GM21717 (cell line): ENCODE data around the gene WDFY2.
"Not testable (repeated sequence)": the region's sequence is repeated elsewhere in the genome, so short reads cannot be mapped to it uniquely, and the experiment has no call there.

Experiments used
- ATAC-seq: cut with Tn5 transposase; IDR thresholded peaks from one replicate; pipeline ENCODE4 v1.9.1; 2021; ENCODE audit warnings: mild to moderate bottlenecking, moderate library complexity; ENCODE audit not compliant: unreplicated experiment

The WDFY2 gene

DNA sequence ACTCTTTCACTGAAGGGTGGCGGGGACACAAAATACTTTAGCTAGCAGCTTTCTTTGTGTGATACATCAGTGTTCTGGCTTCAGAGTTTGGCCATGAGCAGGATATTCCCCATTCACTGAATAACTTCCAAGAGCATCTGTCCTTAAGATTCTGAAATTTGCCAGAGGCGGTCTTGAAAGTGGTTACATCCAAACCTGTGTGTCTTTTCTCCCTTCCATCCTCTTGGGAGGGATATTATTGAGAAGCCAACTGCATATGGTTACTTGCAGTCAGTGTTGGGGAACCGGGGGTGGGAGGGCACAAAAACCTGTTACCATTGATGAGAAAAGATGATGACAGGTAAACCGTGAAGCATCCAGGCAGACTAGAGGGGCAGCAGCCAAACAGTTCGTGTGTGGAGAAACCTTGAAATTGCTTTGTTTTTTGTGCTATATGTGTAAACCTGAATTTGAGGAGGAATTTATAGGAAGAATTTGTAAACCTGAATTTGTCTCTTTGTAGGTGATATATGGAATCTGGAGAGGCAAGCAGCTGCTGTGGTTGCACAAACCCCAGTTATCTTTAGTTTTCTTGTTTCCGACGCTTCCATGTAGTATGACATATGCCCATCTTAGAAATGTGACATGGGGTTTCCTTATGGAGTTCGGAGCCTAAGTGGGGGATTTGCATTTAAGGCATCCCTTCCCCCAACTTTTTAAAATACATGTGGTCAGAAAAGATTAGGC lies 104.8 kb downstream of the WDFY2 start:
- no peak for ATAC-seq

DNA sequence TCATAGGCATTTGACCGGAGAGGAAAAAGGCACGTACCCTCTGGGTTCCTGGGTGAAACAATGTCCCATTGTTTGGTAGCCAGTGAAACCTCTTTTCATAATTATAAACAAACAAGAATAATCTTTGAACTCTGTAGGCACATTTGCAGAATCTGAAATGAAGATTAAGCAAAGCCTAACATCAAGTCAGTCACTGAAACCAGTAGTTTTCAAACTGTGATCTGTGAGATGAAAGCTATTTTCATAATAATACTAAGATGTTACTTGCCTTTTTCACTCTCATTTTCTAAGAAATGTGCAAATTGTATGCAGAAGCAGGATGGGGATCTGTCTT lies 105.4 kb downstream of the WDFY2 start:
- no peak for ATAC-seq

DNA sequence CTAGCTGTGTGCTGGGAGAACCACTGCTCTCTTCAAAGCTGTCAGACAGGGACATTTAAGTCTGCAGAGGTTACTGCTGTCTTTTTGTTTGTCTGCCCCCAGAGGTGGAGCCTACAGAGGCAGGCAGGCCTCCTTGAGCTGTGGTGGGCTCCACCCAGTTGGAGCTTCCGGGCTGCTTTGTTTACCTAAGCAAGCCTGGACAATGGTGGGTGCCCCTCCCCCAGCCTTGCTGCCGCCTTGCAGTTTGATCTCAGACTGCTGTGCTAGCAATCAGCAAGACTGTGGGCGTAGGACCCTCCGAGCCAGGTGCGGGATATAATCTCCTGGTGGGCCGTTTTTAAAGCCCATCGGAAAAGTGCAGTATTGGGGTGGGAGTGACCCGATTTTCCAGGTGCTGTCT lies 111.4 kb downstream of the WDFY2 start:
- ATAC-seq, result not testable (repeated sequence)

DNA sequence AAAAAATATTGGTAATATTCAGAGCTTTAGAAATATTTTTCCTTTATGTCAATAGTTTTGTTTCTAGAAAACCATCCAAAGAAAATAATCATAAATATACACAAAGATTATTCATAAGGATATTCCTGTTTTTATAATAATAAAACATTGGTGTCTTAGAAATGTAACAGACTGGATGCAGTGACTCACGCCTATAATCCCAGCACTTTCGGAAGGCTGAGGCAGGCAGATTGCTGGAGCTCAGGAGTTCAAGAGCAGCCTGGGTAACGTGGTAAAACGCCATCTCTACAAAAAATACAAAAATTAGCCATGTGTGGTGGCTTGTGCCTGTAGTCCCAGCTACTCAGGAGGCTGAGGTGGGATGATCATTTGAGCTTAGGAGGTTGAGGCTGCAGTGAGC lies 112.9 kb downstream of the WDFY2 start:
- ATAC-seq, result no peak

DNA sequence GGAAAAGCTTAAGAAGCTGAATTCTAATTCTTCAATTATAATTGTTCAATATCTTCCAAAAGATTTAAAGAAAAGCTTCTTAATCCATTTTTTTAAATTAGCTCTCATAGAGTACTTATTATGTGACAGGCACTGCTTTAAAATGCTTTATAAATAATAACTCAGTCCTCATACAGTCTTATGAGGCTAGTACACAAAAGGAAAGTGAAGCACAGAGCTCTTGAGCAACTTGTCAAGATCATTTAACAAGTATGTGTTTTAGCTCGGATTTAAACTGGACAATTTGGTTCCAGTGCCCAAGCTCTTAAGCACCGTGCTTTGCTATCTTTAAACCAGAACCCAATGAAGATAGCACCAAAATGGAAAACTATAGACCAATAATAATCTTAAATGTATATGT lies 113.6 kb downstream of the WDFY2 start:
- no peak for ATAC-seq

DNA sequence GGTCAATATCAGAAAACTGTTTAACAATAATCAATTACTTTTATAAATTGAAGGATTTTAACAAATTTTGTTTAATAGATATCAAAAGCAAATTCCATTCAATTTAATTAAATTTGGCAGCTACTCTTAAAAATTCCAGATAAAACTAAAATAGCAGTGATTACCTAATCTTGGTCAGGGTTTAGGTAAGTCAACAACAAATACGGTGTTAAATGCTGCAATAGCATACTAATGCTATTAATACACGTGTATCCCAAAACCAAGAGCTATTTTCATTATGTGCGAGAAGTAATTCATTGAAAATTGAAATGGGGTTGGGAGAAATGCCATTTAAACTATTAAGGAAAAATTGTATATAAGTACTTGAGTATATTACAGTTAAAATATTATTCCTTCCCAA lies 114.1 kb downstream of the WDFY2 start:
- ATAC-seq, result no peak

DNA sequence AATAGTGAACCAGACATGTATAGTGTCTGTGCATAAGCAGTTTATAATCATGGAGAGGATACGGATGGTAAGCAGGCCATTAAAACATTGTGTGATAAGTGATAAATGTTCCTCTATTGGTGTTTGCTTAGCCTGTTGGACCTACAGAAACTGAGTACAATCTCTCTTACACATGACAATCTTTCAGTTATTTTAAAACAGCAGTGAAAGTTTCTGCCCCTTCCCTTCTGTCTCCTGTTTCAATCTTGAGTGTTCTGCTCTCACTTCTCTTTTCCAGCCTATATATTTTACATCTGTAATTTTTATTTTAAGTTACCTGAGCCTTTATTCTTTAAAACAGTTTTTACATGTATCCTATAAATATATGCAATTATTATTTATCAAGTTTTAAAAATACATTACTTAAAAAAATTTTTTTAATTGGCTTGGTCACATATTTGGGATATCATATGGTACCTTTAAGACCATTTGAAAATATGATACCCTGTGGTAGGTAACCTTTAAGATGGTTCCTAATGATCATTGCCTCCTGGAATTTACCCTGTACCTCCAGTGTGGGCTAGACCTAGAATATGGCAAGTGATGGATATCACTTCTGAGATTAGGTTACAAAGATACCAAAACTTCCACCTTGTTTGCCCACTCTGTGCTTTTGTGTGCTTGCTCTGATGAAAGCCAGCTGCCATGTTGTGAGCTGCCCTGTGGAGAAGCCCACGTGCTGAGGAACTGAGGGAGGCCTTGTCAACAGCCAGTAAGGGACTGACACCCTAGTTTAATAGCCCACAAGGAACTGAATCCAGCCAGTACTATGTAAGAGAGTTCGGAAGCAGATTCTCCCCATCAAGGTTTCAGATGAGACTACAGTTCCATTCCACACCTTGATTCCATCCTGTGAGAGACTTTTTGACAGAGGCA lies 120.4 kb downstream of the WDFY2 start:
- ATAC-seq, result peak; percentile 87

DNA sequence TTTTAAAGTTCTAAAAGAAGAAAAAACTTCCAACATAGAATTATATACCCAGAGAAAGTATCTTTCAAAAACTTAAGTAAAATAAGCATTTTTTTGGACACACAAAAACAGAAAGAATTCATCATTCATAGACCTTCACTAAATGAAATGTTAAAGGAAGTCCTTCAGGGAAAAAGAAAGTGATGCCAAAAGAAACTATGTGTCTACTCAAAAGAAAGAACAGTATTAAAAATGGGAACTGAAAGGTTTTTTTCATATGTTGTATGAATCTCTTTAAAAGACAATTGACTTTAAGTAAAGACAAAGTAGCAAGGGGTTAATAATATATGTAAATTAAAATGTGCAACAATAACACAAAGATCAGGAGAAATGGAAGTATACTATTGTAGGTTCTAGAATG lies 123.2 kb downstream of the WDFY2 start:
- no peak for ATAC-seq

DNA sequence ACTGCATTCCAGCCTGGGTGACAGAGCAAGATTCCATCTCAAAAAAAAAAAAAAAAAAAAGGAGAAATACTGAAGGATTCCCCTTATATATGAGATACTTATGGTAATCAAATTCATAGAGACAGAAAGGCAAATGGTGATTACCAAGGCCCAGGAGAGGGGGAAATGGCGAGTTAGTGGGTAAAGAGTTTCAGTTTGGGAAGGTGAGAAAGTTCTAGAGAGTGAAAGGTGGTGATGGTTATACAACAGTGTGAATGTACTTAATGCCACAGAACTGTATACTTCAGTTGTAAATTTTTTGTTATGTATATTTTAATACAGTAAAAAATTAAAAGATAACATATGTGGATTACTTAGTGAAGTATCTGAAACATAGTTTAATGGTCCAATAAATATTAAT lies 129.5 kb downstream of the WDFY2 start:
- ATAC-seq, result no peak

DNA sequence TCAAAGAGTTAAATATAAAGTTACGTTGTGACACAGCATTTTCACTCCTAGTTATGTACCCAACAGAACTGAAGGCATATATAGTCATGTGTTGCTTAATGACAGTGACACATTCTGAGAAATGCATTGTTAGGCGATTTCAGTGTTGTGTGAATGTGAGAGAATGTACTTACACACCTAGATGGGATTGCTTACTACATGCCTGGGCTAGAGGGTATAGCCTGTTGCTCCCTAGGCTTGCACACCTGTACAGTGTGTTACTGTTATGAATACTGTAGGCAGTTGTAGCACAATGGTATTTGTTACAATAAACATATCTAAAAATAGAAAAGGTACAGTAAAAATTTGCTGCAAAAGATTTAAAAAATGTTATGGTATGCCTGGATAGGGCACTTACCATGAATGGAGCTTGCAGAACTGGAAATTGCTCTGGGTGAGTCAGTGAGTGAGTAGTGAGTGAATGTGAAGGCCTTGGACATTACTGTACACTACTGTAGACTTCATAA lies 130.5 kb downstream of the WDFY2 start:
- peak; percentile 77 for ATAC-seq

DNA sequence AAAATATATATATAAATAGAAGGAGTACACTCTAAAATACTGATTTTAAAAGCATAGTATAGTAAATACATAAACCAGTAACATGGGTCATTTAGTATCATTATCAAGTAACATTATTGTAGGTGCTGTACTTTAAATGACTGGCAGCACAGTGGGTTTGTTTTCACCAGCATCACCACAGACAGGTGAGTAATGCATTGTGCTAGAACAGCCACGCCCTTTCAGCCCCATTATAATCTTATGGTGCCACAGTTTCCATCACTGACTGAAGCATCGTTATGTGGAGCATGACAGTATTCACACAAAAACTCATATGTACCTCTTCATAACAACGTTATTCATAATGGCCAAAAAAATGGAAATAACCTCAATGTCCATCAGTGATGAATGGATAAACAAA lies 131.4 kb downstream of the WDFY2 start:
- ATAC-seq, result no peak

DNA sequence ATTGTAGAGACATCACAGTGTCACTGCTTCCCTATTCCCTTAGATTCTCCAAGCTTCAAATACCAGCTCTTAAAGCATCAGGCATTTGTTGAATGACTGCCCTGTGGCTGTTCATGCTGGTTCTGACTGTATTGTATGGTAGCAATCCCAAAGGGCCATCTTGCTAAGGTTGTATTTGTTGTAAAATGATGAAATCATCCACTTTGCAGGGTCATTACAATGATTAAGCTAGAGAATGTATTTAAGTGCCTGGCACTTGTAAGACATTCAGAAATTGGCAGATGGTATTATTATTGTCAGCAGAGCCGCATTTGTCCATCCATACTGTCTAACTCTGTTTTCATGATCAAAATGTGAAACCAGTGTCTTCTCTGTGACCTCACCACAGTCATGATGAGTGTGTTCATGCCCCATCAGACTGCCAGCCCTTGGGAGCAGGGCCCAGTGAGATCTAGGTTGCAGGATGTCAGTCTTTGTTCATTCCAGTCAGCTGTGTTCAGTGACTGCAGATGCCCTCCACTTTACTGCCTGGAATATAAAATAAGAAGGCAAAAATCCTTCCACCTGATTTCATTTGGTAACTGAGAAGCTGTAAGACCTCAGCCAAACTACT lies 133.6 kb downstream of the WDFY2 start:
- ATAC-seq, result no peak

DNA sequence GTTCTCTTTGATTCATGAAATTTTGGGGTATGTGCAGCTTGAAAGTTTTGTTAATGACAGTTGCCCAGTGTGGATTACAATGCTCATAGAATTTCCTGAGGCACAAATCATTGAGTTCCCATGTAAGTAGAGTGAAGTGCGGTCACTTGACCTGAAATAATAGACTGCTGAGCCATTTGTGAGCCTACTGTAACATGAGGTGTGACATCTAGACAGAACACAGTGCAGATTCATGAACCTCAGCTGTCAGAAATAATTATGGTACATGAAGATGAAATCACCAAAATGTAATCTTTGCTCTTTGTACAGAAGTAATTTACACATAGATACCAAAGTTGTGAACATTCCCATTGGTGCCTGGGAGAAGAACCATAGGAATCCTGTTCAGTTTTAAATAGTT lies 135.1 kb downstream of the WDFY2 start:
- ATAC-seq, result no peak

DNA sequence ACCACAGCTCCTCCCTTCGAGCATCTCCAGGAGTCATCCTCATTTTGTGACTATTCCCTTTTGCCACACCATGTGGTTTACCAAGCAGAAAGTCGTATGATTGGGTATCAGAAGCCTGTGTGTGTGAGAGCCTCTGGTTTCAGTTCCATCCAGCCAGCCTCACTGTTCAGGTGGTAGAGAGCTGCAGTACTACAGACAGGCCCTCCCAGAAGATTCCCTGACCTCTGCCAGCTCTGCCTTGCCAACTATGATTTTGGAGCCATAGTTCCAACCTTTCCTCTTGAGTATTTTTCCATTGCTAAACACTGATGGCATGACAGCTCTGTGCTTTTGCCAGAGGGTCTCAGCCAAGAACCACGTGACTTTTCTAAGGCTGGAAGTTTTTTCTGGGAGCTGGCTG lies 137.2 kb downstream of the WDFY2 start:
- ATAC-seq, result peak; percentile 96

DNA sequence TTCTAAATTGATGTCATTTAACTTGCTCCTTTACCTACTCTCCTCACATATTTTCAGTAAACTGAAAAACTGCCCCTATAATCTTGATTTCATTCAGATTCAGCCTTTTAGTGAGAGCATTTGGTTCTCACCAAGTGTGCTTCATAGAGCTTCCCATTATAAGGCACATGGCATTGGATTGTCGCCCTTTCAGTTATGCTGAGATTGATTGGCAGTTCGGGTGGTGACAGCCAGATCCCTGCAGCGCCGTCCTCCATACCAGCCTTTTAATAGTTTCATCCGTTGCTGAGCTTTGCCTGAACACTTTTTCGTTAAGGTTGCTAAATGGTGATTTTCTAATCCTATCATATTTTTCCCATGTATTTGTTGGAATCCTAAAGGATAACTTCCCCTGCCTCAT lies 139.3 kb downstream of the WDFY2 start:
- no peak for ATAC-seq

DNA sequence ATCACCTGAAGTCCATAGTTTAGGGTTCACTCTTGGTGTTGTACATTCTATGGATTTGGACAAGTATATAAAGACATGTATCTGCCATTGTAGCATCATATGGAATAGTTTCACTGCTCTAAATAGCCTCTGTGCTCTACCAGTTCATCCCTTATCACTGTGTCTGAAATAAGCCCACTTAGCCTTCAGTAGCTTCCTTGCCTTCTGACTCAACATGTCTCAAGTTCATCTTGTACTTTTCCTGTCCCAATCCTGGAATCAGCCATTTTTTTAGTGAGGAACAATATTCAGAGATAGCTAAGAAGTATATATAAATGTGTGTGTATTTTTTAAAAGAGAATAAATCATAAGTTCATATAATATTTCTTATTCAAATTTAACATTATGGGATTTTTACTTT lies 140.5 kb downstream of the WDFY2 start:
- no peak for ATAC-seq

DNA sequence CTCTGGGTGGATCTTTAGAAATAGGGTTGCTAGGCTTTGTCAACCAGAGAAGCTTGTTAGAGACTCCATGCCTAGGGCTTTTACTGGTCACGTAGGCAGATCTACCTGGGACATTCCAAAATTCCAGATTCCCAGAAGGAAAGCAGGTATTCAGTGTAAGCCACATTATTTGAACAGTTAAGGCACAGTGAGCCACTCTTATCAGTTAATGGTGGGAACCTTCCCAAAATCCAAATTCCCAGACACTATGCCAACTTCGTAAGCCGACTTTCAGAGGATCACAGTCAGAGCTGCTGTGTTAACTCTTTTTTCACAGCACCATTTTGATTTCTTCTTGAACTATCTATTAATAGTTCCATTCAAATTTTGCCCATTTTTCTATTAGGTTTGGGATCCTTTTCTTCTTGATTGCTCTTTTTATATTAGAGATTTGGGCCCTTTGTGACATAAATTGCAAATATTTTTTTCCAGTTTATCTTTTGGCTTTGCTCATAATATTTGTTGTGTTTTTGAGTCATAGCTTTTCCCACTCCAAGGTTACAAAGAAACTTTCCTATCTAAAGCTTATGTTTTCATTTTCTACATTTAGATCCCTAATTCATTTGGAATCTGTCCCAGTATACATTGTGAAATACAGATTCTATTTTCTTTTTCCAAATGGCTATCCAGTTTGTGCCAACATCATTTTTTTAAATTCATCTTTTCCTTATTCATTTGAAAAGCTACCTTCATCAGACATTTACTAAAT lies 142.4 kb downstream of the WDFY2 start:
- ATAC-seq, result no peak

DNA sequence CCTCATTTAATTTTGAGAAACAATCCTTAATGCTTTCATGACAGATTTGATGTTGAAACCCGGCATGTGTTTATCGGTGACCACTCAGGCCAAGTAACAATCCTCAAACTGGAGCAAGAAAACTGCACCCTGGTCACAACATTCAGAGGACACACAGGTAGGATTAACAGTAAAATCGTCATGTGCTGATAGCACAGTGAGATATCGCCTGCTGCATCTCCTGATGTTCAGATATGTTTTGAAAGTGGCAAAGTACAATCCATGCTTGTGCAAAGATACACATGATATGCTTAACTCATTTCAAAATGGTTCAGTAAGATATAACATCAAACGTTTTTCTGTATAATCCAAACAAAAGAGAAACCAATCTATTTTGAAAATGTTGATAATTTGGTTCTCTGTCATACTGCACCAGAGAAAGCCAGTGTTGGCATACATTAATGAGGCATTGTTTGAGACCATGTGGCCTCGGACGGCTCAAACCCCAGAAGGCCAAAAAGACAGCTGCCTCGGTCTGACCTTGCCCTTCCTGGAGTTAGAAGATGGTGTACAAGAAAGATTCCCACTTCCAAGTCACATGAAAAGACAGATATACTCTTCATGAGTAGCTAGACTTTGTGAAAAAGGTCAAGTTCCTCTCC lies 143.5 kb downstream of the WDFY2 start:
- ATAC-seq, result no peak

DNA sequence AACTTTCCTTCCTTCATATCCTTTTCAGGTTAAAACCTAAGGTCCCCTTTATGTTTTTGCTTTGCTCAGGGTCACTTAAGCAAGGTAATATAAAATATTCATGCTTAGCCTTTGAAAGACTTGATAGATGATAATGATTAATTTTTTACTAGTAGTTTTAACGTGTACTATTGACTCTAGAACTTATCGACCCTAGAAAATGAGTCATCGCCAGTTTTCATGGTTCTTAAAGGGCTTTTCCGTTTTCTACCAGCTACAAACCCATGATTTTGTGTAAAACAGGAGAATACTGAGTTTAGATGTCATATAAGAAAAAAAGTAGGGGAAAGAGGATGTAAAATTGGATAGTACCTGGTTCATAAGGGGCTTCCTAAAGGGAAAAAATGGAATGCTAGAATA lies 144.0 kb downstream of the WDFY2 start:
- no peak for ATAC-seq

DNA sequence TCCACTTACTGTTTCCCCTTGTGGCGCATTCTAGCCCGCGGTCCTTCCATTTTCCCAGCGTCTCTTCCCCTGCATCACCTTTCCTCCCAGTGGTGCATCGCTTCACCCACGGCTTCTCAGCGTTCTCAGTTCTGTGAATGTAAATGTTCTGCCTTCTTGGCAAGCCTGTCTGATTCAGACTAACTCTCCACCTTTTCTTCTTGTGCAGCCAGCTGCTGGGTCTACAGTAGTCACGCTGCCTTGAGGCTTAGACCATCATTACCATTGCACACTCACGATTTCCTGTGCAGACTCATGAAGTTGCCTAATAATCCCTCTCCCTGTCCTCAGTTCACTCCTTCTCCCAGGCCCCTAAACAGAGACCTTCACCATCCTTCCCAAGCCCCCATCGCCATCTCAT lies 144.7 kb downstream of the WDFY2 start:
- no peak for ATAC-seq
